Measurements from ENCODE around the gene DLEU7.

DNA sequence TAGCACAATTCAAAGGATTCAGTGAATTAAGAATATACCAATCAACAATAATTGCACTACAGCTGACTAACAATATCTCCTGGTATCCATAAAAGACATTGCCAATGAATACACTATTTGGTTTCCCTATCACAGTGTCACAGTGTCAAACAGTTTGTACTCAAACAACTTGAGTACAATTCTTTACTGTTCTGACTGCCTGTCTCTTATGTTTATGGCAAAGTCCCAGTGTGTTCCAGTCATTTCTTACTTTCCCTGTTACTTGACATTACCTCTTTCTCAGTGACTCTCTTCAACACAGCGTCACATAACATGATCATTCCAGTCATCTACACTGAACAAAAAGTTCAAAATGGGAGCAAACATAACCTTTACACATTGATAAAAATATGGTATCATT lies 44.9 kb upstream of the DLEU7 start:
- TF ChIP-seq, protein P1, sequence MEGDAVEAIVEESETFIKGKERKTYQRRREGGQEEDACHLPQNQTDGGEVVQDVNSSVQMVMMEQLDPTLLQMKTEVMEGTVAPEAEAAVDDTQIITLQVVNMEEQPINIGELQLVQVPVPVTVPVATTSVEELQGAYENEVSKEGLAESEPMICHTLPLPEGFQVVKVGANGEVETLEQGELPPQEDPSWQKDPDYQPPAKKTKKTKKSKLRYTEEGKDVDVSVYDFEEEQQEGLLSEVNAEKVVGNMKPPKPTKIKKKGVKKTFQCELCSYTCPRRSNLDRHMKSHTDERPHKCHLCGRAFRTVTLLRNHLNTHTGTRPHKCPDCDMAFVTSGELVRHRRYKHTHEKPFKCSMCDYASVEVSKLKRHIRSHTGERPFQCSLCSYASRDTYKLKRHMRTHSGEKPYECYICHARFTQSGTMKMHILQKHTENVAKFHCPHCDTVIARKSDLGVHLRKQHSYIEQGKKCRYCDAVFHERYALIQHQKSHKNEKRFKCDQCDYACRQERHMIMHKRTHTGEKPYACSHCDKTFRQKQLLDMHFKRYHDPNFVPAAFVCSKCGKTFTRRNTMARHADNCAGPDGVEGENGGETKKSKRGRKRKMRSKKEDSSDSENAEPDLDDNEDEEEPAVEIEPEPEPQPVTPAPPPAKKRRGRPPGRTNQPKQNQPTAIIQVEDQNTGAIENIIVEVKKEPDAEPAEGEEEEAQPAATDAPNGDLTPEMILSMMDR (IDR thresholded peaks at IDR 0.05; ENCODE audit: low read depth, low read length) = no peak
- no peak for TF ChIP-seq EZH2phosphoT487 (IDR thresholded peaks at IDR 0.05; ENCODE audit: low read depth)

Data from OCI-LY3 (cell line).